NOMO-1 treated with DMSO at 0.1 percent for 48 hours (cell line): ENCODE measurements around the gene MUL1.

Experiments
- DNase-seq: peaks from one replicate; lab custom pipeline; 2025; ENCODE audit not compliant: unreplicated experiment; lab: John Stamatoyannopoulos, UW

MUL1 gene

GRCh38 chr1:20485527-20486456 lies 22.2 kb downstream of the MUL1 start, which contains the start of gene CAMK2N1:
Gene CAMK2N1, minus strand, starts transcription at chr1:20486210. Its CDS starts 831 bp downstream, at chr1:20485379.
- DNase-seq, result no peak

GRCh38 chr1:20484519-20485462 lies 23.2 kb downstream of the MUL1 start:
- no peak for DNase-seq

GRCh38 chr1:20483833-20484518 lies 24.0 kb downstream of the MUL1 start:
- no peak for DNase-seq

GRCh38 chr1:20483098-20483832 lies 24.7 kb downstream of the MUL1 start:
- no peak for DNase-seq

- no peak for DNase-seq
Observed at GRCh38 chr1:20481643-20482498, 26.1 kb downstream of the MUL1 start.

- DNase-seq, result no peak
Observed at GRCh38 chr1:20480951-20481617, 26.9 kb downstream of the MUL1 start.

GRCh38 chr1:20480243-20480944 lies 27.6 kb downstream of the MUL1 start:
- no peak for DNase-seq

- DNase-seq, result no peak
Observed at GRCh38 chr1:20479840-20480239, 28.1 kb downstream of the MUL1 start.

- no peak for DNase-seq
Observed at GRCh38 chr1:20478057-20478635, 29.8 kb downstream of the MUL1 start.

- DNase-seq, result no peak
Observed at GRCh38 chr1:20477348-20478056, 30.4 kb downstream of the MUL1 start.

GRCh38 chr1:20476265-20477038 lies 31.5 kb downstream of the MUL1 start:
- DNase-seq, result no peak

- no peak for DNase-seq
Observed at GRCh38 chr1:20474996-20475395, 33.0 kb downstream of the MUL1 start.

GRCh38 chr1:20474333-20474975 lies 33.5 kb downstream of the MUL1 start:
- DNase-seq, result no peak

GRCh38 chr1:20473894-20474293 lies 34.1 kb downstream of the MUL1 start:
- no peak for DNase-seq

- no peak for DNase-seq
Observed at GRCh38 chr1:20472860-20473711, 34.9 kb downstream of the MUL1 start.
